ENCODE results near the gene PTPRU.

DNA sequence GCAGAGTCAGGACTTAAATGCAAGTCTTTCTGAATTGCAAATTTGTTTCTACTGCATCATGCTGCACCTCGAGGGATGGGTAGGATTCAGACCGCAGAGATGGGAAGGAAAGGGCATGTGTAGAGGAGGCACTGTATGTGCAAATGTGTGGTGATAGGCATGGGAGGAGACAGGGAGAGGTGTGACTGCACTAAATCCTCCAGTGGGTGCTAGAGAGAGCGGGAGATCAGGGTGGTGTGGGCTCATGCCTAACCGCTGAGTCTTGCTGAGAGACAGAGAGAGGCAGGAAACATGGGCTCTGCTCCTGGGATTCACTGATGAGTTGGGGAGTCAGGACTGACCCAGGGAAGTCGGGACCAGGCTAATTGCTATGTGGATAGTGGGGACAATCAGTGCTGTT is 61.1 kb downstream of the PTPRU start:
- TF ChIP-seq POLR2A (IDR thresholded peaks at IDR 0.05; ENCODE audit: extremely low read depth, insufficient read length) (no peak), MYC (IDR thresholded peaks at IDR 0.05; ENCODE audit: low read depth, low read length) (no peak)
- TF ChIP-seq, protein P1, sequence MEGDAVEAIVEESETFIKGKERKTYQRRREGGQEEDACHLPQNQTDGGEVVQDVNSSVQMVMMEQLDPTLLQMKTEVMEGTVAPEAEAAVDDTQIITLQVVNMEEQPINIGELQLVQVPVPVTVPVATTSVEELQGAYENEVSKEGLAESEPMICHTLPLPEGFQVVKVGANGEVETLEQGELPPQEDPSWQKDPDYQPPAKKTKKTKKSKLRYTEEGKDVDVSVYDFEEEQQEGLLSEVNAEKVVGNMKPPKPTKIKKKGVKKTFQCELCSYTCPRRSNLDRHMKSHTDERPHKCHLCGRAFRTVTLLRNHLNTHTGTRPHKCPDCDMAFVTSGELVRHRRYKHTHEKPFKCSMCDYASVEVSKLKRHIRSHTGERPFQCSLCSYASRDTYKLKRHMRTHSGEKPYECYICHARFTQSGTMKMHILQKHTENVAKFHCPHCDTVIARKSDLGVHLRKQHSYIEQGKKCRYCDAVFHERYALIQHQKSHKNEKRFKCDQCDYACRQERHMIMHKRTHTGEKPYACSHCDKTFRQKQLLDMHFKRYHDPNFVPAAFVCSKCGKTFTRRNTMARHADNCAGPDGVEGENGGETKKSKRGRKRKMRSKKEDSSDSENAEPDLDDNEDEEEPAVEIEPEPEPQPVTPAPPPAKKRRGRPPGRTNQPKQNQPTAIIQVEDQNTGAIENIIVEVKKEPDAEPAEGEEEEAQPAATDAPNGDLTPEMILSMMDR (IDR thresholded peaks at IDR 0.05; ENCODE audit: low read depth, low read length): no peak
- TF ChIP-seq, protein P2, sequence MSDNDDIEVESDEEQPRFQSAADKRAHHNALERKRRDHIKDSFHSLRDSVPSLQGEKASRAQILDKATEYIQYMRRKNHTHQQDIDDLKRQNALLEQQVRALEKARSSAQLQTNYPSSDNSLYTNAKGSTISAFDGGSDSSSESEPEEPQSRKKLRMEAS (IDR thresholded peaks at IDR 0.05; ENCODE audit: low read depth, low read length): no peak
